ENCODE measurements around the gene LMOD1.
A peak's percentile ranks its signal among the peaks of the same experiment; 100 is the strongest.

The LMOD1 gene

GRCh38 chr1:201938440-201939035 lies 7.8 kb downstream of the LMOD1 start:
- TF ChIP-seq CTCF (conservative IDR thresholded peaks at IDR 0.05): no peak
- H3K27ac ChIP-seq: no peak overlapping the region

GRCh38 chr1:201937624-201938213 lies 8.6 kb downstream of the LMOD1 start:
- TF ChIP-seq CTCF (conservative IDR thresholded peaks at IDR 0.05): no peak
- H3K27ac ChIP-seq: no peak overlapping the region

GRCh38 chr1:201933840-201934430 lies 12.4 kb downstream of the LMOD1 start:
- no peak for TF ChIP-seq CTCF (conservative IDR thresholded peaks at IDR 0.05)
- 0 out of 2 replicates have a peak overlapping the region, but pooled peaks have one; percentile 14 for H3K27ac ChIP-seq

- no peak overlapping the region for H3K27ac ChIP-seq
- no peak for TF ChIP-seq CTCF (conservative IDR thresholded peaks at IDR 0.05)
These were observed 15.5 kb downstream of the LMOD1 start for GRCh38 chr1:201930803-201931202.

- no peak for TF ChIP-seq CTCF (conservative IDR thresholded peaks at IDR 0.05)
- no peak overlapping the region for H3K27ac ChIP-seq
These were observed 16.2 kb downstream of the LMOD1 start for GRCh38 chr1:201930137-201930536.

GRCh38 chr1:201928266-201928665 lies 18.1 kb downstream of the LMOD1 start:
- no peak overlapping the region for H3K27ac ChIP-seq
- TF ChIP-seq CTCF (conservative IDR thresholded peaks at IDR 0.05): no peak

GRCh38 chr1:201925981-201926645 lies 20.2 kb downstream of the LMOD1 start:
- H3K27ac ChIP-seq: no peak overlapping the region
- TF ChIP-seq CTCF (conservative IDR thresholded peaks at IDR 0.05): no peak

Measured in VCaP (cell line).